Astrocyte (in vitro differentiated cells and primary cell): ENCODE results near the gene ABCG4.

Experiments
- CTCF ChIP-seq: IDR thresholded peaks from 2 replicates; pipeline ENCODE4 v1.5.1; 2011; ENCODE audit warnings: low read depth, mild to moderate bottlenecking, inconsistent platforms, low read length, moderate library complexity; ENCODE audit not compliant: insufficient read depth
- EZH2 ChIP-seq: IDR thresholded peaks from 2 replicates; pipeline ENCODE4 v1.6.1; 2012; ENCODE audit warnings: mild to moderate bottlenecking, low read length, inconsistent platforms; ENCODE audit not compliant: insufficient read depth

- TF ChIP-seq CTCF (no peak), EZH2 (no peak)
These were observed 3.8 kb downstream of the ABCG4 start for GRCh38 chr11:119152604-119153003.
